ENCODE measurements around the gene FHOD3. TPM values are rescaled to one million over a fixed set of nuclear protein-coding genes. Genes with fewer than 3 reads are reported as not detected.

Gene FHOD3
- total RNA-seq, 2 experiments from 2014 or later = not detected

- no peak for DNase-seq
- Mint-ChIP-seq H3K9me3 (peaks cover 8% of the 10 kb centered on the region), H3K27ac (no peak overlapping the region), H3K27me3 (ENCODE audit: low read depth) (peaks cover 10% of the 10 kb centered on the region), H3K36me3 (ENCODE audit: low read depth) (no peaks in the 10 kb centered on the region), H3K4me3 (no peak overlapping the region), H3K4me1 (ENCODE audit: low read depth) (no peaks in the 10 kb centered on the region)
- intact Hi-C loops (cut with micrococcal nuclease) = no loop called here
- CTCF ChIA-PET = no interaction called here
Measured at GRCh38 chr18:36398419-36398818, 100.9 kb downstream of the FHOD3 start.

DNA sequence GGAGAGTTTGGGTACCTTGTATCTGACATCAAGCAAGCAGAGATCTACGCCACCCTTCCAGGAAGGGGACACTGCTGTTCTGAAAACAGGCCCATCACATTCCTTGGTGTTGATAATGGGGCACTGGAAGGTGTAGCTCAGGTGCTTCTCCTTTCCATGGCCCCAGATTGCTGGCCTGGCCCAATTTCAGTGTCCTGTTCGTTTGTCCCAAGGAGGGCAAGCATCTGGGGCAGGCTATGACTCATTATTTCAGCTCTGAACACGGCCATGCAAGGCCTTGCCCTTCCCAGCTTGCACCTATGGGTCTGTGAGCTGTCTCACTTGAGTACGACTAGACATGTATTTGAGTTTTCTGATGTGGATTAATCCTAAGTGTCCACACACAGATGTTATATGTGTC is 101.5 kb downstream of the FHOD3 start:
- Mint-ChIP-seq H3K27ac (no peak overlapping the region), H3K4me3 (no peak overlapping the region), H3K4me1 (ENCODE audit: low read depth) (no peaks in the 10 kb centered on the region), H3K36me3 (ENCODE audit: low read depth) (no peaks in the 10 kb centered on the region), H3K27me3 (ENCODE audit: low read depth) (peaks cover 6% of the 10 kb centered on the region), H3K9me3 (peaks cover 6% of the 10 kb centered on the region)
- CTCF ChIA-PET = no interaction called here
- intact Hi-C loops (cut with micrococcal nuclease) = no loop called here
- no peak for DNase-seq

DNA sequence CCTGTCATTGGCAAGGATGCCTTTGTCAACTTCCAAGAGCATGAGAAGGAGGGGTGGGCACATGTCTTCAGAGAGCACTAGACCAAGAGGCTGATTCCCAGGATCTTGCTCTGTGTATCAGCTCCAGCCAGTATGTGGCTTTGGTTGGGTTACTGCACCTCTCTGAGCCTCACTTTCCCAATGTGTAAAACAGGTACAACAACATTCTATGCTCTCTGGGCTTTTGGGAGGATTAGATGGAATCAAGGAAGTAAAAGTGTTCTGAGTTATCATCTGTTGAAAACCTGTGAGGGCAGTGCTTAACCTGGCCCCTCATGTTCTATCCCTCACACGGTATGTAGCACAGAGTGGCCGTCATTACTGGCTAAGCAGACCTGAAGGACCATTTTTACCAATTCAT is 103.9 kb downstream of the FHOD3 start:
- CTCF ChIA-PET = no interaction called here
- intact Hi-C loops (cut with micrococcal nuclease) = no loop called here
- peaks cover 6% of the 10 kb centered on the region for H3K27me3 Mint-ChIP-seq (ENCODE audit: low read depth)
- DNase-seq = no peak
- no peak overlapping the region for H3K27ac Mint-ChIP-seq
- H3K36me3 Mint-ChIP-seq (ENCODE audit: low read depth) = no peaks in the 10 kb centered on the region
- peaks cover 5% of the 10 kb centered on the region for H3K9me3 Mint-ChIP-seq
- H3K4me3 Mint-ChIP-seq = no peak overlapping the region
- no peaks in the 10 kb centered on the region for H3K4me1 Mint-ChIP-seq (ENCODE audit: low read depth)

- H3K9me3 Mint-ChIP-seq = no peaks in the 10 kb centered on the region
- H3K4me1 Mint-ChIP-seq (ENCODE audit: low read depth) = no peaks in the 10 kb centered on the region
- H3K27ac Mint-ChIP-seq = no peak overlapping the region
- H3K27me3 Mint-ChIP-seq (ENCODE audit: low read depth) = peaks cover 6% of the 10 kb centered on the region
- intact Hi-C loops (cut with micrococcal nuclease) = no loop called here
- no peaks in the 10 kb centered on the region for H3K36me3 Mint-ChIP-seq (ENCODE audit: low read depth)
- H3K4me3 Mint-ChIP-seq = no peak overlapping the region
- no peak for DNase-seq
- CTCF ChIA-PET = no interaction called here
Measured at GRCh38 chr18:36402765-36403396, 105.4 kb downstream of the FHOD3 start.

DNA sequence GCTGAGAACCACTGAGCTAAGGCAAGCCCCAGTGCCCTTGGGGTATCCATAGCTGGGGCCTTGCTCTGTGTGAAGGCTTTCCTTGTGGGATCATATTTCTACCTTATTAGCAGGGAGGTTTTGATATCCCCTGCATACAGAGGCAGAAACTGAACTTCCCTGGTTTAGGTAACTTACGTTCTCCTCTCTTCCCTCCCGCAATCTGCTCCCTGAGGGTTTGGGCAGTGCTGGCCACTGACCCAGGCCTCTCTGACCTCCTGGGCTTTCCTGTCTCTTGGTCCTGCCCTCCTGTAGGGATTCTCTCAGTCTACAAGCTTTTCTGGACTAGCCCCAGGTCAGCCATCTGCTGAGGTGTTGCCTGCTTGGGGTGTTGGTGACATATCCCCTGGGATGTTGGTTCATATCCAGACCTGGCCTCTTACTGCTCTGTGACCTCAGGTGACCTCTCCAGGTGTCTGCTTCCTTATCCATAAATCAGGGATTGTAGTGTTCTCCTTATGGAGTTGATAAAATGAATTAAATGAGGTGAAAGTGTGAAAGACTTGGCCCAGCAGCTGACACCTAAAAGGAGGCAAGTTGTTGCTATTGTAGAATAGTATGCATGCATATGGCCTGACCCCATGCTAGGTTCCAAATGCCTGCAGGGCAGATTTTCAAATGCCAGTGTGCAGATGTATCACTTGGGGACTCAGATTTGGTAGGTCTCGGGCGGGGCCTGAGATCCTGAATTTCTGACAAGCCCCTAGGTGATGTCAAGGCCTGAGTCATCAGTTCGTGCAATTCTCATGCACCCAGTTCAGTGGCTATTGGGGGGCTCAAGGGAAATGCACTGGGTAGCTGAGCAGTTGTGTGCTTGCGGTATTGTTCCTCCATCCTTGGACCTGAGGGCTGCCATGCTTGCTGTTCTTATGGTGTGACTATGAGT is 106.6 kb downstream of the FHOD3 start:
- H3K36me3 Mint-ChIP-seq (ENCODE audit: low read depth) = no peaks in the 10 kb centered on the region
- no peak overlapping the region for H3K4me3 Mint-ChIP-seq
- H3K9me3 Mint-ChIP-seq = no peaks in the 10 kb centered on the region
- no peaks in the 10 kb centered on the region for H3K4me1 Mint-ChIP-seq (ENCODE audit: low read depth)
- no peak for DNase-seq
- H3K27ac Mint-ChIP-seq = no peak overlapping the region
- intact Hi-C loops (cut with micrococcal nuclease) = no loop called here
- CTCF ChIA-PET = interaction anchor here (0.6 kb wide), 1 partner anchor 332 kb away, joined by 3 read pairs; no protein-coding TSS in a partner anchor
- peaks cover 8% of the 10 kb centered on the region for H3K27me3 Mint-ChIP-seq (ENCODE audit: low read depth)

DNA sequence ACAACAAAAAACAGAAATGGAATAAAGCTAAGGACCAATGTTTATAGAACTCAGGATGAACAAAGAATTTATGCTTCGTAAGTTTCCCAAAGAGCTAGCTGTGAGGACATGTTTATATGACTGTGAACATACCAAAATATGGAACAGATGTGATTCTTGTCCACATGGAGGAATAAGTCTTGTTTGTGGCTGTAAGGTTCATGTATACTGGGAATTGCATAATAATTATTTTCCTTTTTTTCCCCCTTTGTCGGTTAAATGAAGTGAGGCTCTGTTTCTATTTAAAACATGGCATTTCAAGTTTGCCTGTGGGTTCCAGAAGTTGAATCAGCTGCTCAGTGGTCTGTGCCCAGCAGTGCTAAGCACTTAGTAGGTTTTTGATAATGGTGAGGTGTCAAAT is 108.1 kb downstream of the FHOD3 start:
- DNase-seq = no peak
- CTCF ChIA-PET = interaction anchor here (0.7 kb wide), 1 partner anchor 132 kb away, joined by 3 read pairs; no protein-coding TSS in a partner anchor
- Mint-ChIP-seq H3K36me3 (ENCODE audit: low read depth) (no peaks in the 10 kb centered on the region), H3K9me3 (no peaks in the 10 kb centered on the region), H3K27me3 (ENCODE audit: low read depth) (peaks cover 5% of the 10 kb centered on the region), H3K27ac (no peak overlapping the region), H3K4me1 (ENCODE audit: low read depth) (no peaks in the 10 kb centered on the region), H3K4me3 (no peak overlapping the region)
- intact Hi-C loops (cut with micrococcal nuclease) = no loop called here

GRCh38 chr18:36406805-36407204 is 109.3 kb downstream of the FHOD3 start:
- intact Hi-C loops (cut with micrococcal nuclease) = no loop called here
- no peak overlapping the region for H3K27ac Mint-ChIP-seq
- no peaks in the 10 kb centered on the region for H3K9me3 Mint-ChIP-seq
- DNase-seq = no peak
- H3K4me3 Mint-ChIP-seq = no peak overlapping the region
- no peaks in the 10 kb centered on the region for H3K36me3 Mint-ChIP-seq (ENCODE audit: low read depth)
- no peaks in the 10 kb centered on the region for H3K4me1 Mint-ChIP-seq (ENCODE audit: low read depth)
- CTCF ChIA-PET = interaction anchor here (0.6 kb wide), 1 partner anchor 37 kb away, joined by 3 read pairs; no protein-coding TSS in a partner anchor
- H3K27me3 Mint-ChIP-seq (ENCODE audit: low read depth) = peaks cover 4% of the 10 kb centered on the region

- CTCF ChIA-PET = no interaction called here
- Mint-ChIP-seq H3K9me3 (no peaks in the 10 kb centered on the region), H3K27ac (no peak overlapping the region), H3K4me3 (no peak overlapping the region), H3K27me3 (ENCODE audit: low read depth) (peaks cover 4% of the 10 kb centered on the region), H3K36me3 (ENCODE audit: low read depth) (no peaks in the 10 kb centered on the region), H3K4me1 (ENCODE audit: low read depth) (no peaks in the 10 kb centered on the region)
- intact Hi-C loops (cut with micrococcal nuclease) = no loop called here
- no peak for DNase-seq
Measured at GRCh38 chr18:36408606-36409005, 111.1 kb downstream of the FHOD3 start.

- Mint-ChIP-seq H3K4me1 (ENCODE audit: low read depth) (no peaks in the 10 kb centered on the region), H3K27me3 (ENCODE audit: low read depth) (peaks cover 4% of the 10 kb centered on the region), H3K36me3 (ENCODE audit: low read depth) (no peaks in the 10 kb centered on the region), H3K27ac (no peak overlapping the region), H3K4me3 (no peak overlapping the region), H3K9me3 (no peaks in the 10 kb centered on the region)
- no peak for DNase-seq
- intact Hi-C loops (cut with micrococcal nuclease) = no loop called here
- CTCF ChIA-PET = no interaction called here
Measured at GRCh38 chr18:36409779-36410178, 112.3 kb downstream of the FHOD3 start.

- Mint-ChIP-seq H3K9me3 (no peaks in the 10 kb centered on the region), H3K36me3 (ENCODE audit: low read depth) (no peaks in the 10 kb centered on the region), H3K4me1 (ENCODE audit: low read depth) (no peaks in the 10 kb centered on the region), H3K27me3 (ENCODE audit: low read depth) (peaks cover 4% of the 10 kb centered on the region), H3K4me3 (no peak overlapping the region), H3K27ac (no peak overlapping the region)
- intact Hi-C loops (cut with micrococcal nuclease) = no loop called here
- no peak for DNase-seq
- CTCF ChIA-PET = no interaction called here
Measured at GRCh38 chr18:36410346-36410745, 112.8 kb downstream of the FHOD3 start.

DNA sequence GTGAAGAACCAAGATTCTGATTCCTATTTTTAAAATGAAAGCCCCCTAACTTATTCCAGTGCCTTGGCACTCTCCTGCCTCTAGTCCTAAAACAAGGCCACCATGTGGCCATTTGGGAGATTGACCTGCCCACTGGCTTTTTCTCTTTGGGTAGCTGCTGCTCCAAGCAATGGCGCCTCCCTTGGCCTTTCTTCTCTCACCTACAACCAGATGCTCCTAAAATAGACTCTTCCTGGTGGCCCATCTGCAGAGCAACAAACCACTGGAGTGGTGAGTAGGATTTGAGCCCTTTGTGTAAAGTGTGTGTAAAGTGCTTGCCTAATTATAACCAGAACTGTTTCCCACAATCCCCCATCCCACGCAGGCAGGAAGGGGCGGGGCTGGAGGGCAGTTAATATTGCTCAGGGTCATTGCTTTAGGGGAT is 114.2 kb downstream of the FHOD3 start:
- Mint-ChIP-seq H3K36me3 (ENCODE audit: low read depth) (no peaks in the 10 kb centered on the region), H3K27ac (no peak overlapping the region), H3K4me1 (ENCODE audit: low read depth) (no peaks in the 10 kb centered on the region), H3K4me3 (no peak overlapping the region), H3K9me3 (no peaks in the 10 kb centered on the region), H3K27me3 (ENCODE audit: low read depth) (peaks cover 10% of the 10 kb centered on the region)
- intact Hi-C loops (cut with micrococcal nuclease) = no loop called here
- CTCF ChIA-PET = interaction anchor here (1.2 kb wide), 1 partner anchor 36 kb away, joined by 3 read pairs; no protein-coding TSS in a partner anchor
- no peak for DNase-seq

- CTCF ChIA-PET = interaction anchor here (1.2 kb wide), 1 partner anchor 35 kb away, joined by 3 read pairs; no protein-coding TSS in a partner anchor
- no peaks in the 10 kb centered on the region for H3K36me3 Mint-ChIP-seq (ENCODE audit: low read depth)
- no peak for DNase-seq
Measured at GRCh38 chr18:36412778-36413177, 115.3 kb downstream of the FHOD3 start.

GRCh38 chr18:36415171-36415570 is 117.7 kb downstream of the FHOD3 start:
- DNase-seq = no peak
- H3K4me1 Mint-ChIP-seq (ENCODE audit: low read depth) = no peaks in the 10 kb centered on the region
- H3K9me3 Mint-ChIP-seq = no peaks in the 10 kb centered on the region
- H3K27ac Mint-ChIP-seq = no peak overlapping the region
- CTCF ChIA-PET = no interaction called here
- peaks cover 13% of the 10 kb centered on the region for H3K27me3 Mint-ChIP-seq (ENCODE audit: low read depth)
- no peak overlapping the region for H3K4me3 Mint-ChIP-seq
- no peaks in the 10 kb centered on the region for H3K36me3 Mint-ChIP-seq (ENCODE audit: low read depth)
- intact Hi-C loops (cut with micrococcal nuclease) = no loop called here

More at GRCh38 chr18:36412778-36413177, 115.3 kb downstream of the FHOD3 start:
- Mint-ChIP-seq H3K27ac (no peak overlapping the region), H3K4me3 (no peak overlapping the region), H3K27me3 (ENCODE audit: low read depth) (peaks cover 13% of the 10 kb centered on the region), H3K4me1 (ENCODE audit: low read depth) (no peaks in the 10 kb centered on the region), H3K9me3 (no peaks in the 10 kb centered on the region)
- intact Hi-C loops (cut with micrococcal nuclease) = no loop called here

All from activated naive CD4-positive, alpha-beta T cell treated with anti-CD3 and anti-CD28 coated beads for 36 hours (primary cell).